GM23248 (cell line): Measurements from ENCODE around the gene LRRC7. TPM values are rescaled to one million over a fixed set of nuclear protein-coding genes. Genes with fewer than 3 reads are reported as not detected.

ENCODE experiments used
- DNase-seq: peaks from one replicate; pipeline ENCODE4 v3.0.0-alpha.2; 2015
- H2AFZ ChIP-seq: fragments of 200-600 bp; sonication (generic); 2 replicates; pipeline ENCODE4 v1.6.1; 2016; ENCODE audit warnings: antibody characterized with exemption
- H3F3A ChIP-seq: fragments of 200-600 bp; sonication (generic); 2 replicates; pipeline ENCODE4 v1.6.1; 2016; ENCODE audit warnings: mild to moderate bottlenecking, antibody characterized with exemption, mixed run types; ENCODE audit not compliant: insufficient read depth
- H3K27ac ChIP-seq: fragments of 200-600 bp; sonication (generic); 2 replicates; pipeline ENCODE4 v1.5.1; 2016; ENCODE audit warnings: mild to moderate bottlenecking
- H3K27me3 ChIP-seq: fragments of 200-600 bp; sonication (generic); replicated peaks from 2 replicates; pipeline ENCODE4 v1.6.1; 2016; ENCODE audit warnings: mild to moderate bottlenecking; ENCODE audit not compliant: insufficient read depth
- H3K36me3 ChIP-seq: fragments of 200-600 bp; sonication (generic); 2 replicates; pipeline ENCODE4 v1.6.1; 2016; ENCODE audit warnings: low read depth, mild to moderate bottlenecking
- H3K4me1 ChIP-seq: fragments of 200-600 bp; sonication (generic); 2 replicates; pipeline ENCODE4 v1.6.1; 2016; ENCODE audit warnings: mild to moderate bottlenecking; ENCODE audit not compliant: insufficient read depth
- H3K4me2 ChIP-seq: fragments of 200-600 bp; sonication (generic); one replicate; pipeline ENCODE4 v1.6.1; 2016; ENCODE audit warnings: mild to moderate bottlenecking; ENCODE audit not compliant: unreplicated experiment
- H3K4me3 ChIP-seq: fragments of 200-600 bp; sonication (generic); 2 replicates; pipeline ENCODE4 v1.5.1; 2016; ENCODE audit warnings: mild to moderate bottlenecking
- H3K79me2 ChIP-seq: fragments of 200-600 bp; sonication (generic); 2 replicates; pipeline ENCODE4 v1.6.1; 2016; ENCODE audit warnings: mild to moderate bottlenecking; ENCODE audit not compliant: insufficient read depth
- H3K9ac ChIP-seq: fragments of 200-600 bp; sonication (generic); 2 replicates; pipeline ENCODE4 v1.6.1; 2016; ENCODE audit warnings: mild to moderate bottlenecking
- H3K9me2 ChIP-seq: fragments of 200-600 bp; sonication (generic); 2 replicates; pipeline ENCODE4 v1.6.1; 2016; ENCODE audit warnings: mixed run types, mild to moderate bottlenecking, moderate library complexity; ENCODE audit not compliant: insufficient read depth
- H3K9me3 ChIP-seq: fragments of 200-600 bp; sonication (generic); one replicate; pipeline ENCODE4 v1.6.1; 2017; ENCODE audit warnings: low read depth
- H4K20me1 ChIP-seq: fragments of 200-600 bp; sonication (generic); 2 replicates; pipeline ENCODE4 v1.6.0; 2016; ENCODE audit not compliant: insufficient read depth
- EZH2 ChIP-seq: fragments of 200-600 bp; sonication (generic); IDR thresholded peaks from 2 replicates; pipeline ENCODE4 v1.6.1; 2018; ENCODE audit warnings: antibody characterized with exemption, mild to moderate bottlenecking; ENCODE audit not compliant: insufficient read depth, poor library complexity, severe bottlenecking
- EZH2phosphoT487 ChIP-seq: fragments of 200-600 bp; sonication (generic); IDR thresholded peaks from 2 replicates; pipeline ENCODE4 v1.6.1; 2018; ENCODE audit warnings: antibody characterized with exemption, moderate library complexity, mild to moderate bottlenecking, low read depth; ENCODE audit not compliant: insufficient read depth
- WGBS, 2 experiments: methylation state at CpG; one replicate each; pipeline ENCODE4 v1.1.6; 2015 to 2017; ENCODE audit warnings: low lambda C conversion rate in 2 of 2, low coverage in 1 of 2; ENCODE audit errors: missing lambda C conversion rate in 2 of 2; 5-methylcytosine and 5-hydroxymethylcytosine counted together
- in situ Hi-C: fragments of 300-500 bp; cut with MboI; formaldehyde crosslinking; loops from 2 replicates; pipeline ENCODE4 v1.15.0; 2020
- polyA plus RNA-seq: library from polyadenylated mRNA; unstranded; fragments of >200 nt; fragmentation: Nextera tagmentation; extraction: Ambion mirVana; gene quantifications from 2 replicates; pipeline ENCODE4 v1.2.1, GENCODE V29; 2016
- total RNA-seq: library from RNA; depleted of rRNA; stranded (reverse); fragments of >200 nt; shearing (Covaris generic); gene quantifications from 2 replicates; pipeline ENCODE4 v1.2.3, GENCODE V29; 2014

Gene LRRC7
- total and polyA plus RNA-seq, 2 experiments from 2014 or later, result 0.29 TPM; not detected in 1

GRCh38 chr1:69888657-69889056 is 320.9 kb downstream of the LRRC7 start:
- Histone ChIP-seq H3F3A (no peaks in the 10 kb centered on the region), H3K4me3 (no peak overlapping the region), H3K27me3 (no peaks in the 10 kb centered on the region), H3K4me2 (no peak overlapping the region), H3K79me2 (no peaks in the 10 kb centered on the region), H3K9ac (no peak overlapping the region), H3K36me3 (no peaks in the 10 kb centered on the region), H3K27ac (no peak overlapping the region), H3K4me1 (no peaks in the 10 kb centered on the region), H3K9me3 (no peaks in the 10 kb centered on the region), H4K20me1 (no peaks in the 10 kb centered on the region), H3K9me2 (no peaks in the 10 kb centered on the region), H2AFZ (no peak overlapping the region)
- in situ Hi-C loops, result no loop called here
- no peak for DNase-seq
- 27 to 36% methylated on average over 1 of the region's 1 CpG for WGBS, 2 experiments
- TF ChIP-seq EZH2phosphoT487, result no peak
- TF ChIP-seq EZH2, result no peak

- H3K4me1 ChIP-seq, result no peaks in the 10 kb centered on the region
- no peak overlapping the region for H3K4me3 ChIP-seq
- no peak overlapping the region for H3K27ac ChIP-seq
- H3K9ac ChIP-seq, result no peak overlapping the region
- no peaks in the 10 kb centered on the region for H3K27me3 ChIP-seq
- no peaks in the 10 kb centered on the region for H3K36me3 ChIP-seq
- H4K20me1 ChIP-seq, result no peaks in the 10 kb centered on the region
- in situ Hi-C loops, result no loop called here
- no peaks in the 10 kb centered on the region for H3K9me2 ChIP-seq
- H3K4me2 ChIP-seq, result no peak overlapping the region
- no peak overlapping the region for H2AFZ ChIP-seq
- TF ChIP-seq EZH2 (no peak), EZH2phosphoT487 (no peak)
- H3K9me3 ChIP-seq, result no peaks in the 10 kb centered on the region
- 48 to 64% methylated on average over 5 of the region's 5 CpGs for WGBS, 2 experiments
- H3F3A ChIP-seq, result no peaks in the 10 kb centered on the region
- no peak for DNase-seq
- H3K79me2 ChIP-seq, result no peaks in the 10 kb centered on the region
Observed at GRCh38 chr1:69898403-69898947, 330.8 kb downstream of the LRRC7 start.

- H3K4me2 ChIP-seq, result peak overlapping the region; percentile 42
- WGBS, 2 experiments, result 0% methylated on average over 1 of the region's 1 CpG
- in situ Hi-C loops, result no loop called here
- no peak overlapping the region for H2AFZ ChIP-seq
- no peak overlapping the region for H3K4me3 ChIP-seq
- no peaks in the 10 kb centered on the region for H3K27me3 ChIP-seq
- H3K9ac ChIP-seq, result no peak overlapping the region
- no peaks in the 10 kb centered on the region for H3K9me3 ChIP-seq
- no peaks in the 10 kb centered on the region for H3K36me3 ChIP-seq
- peaks cover 37% of the 10 kb centered on the region for H3K4me1 ChIP-seq
- H4K20me1 ChIP-seq, result no peaks in the 10 kb centered on the region
- DNase-seq, result peak; percentile 88
- H3K27ac ChIP-seq, result peak overlapping the region; percentile 56
- no peaks in the 10 kb centered on the region for H3K9me2 ChIP-seq
- H3K79me2 ChIP-seq, result no peaks in the 10 kb centered on the region
- peaks cover 23% of the 10 kb centered on the region for H3F3A ChIP-seq
- TF ChIP-seq EZH2phosphoT487 (no peak), EZH2 (no peak)
Observed at GRCh38 chr1:69911301-69911801, 343.6 kb downstream of the LRRC7 start.

GRCh38 chr1:69913977-69914376 is 346.3 kb downstream of the LRRC7 start:
- no peak overlapping the region; the same call in 1 of the 2 replicates for H3K27ac ChIP-seq
- peaks cover 23% of the 10 kb centered on the region for H3F3A ChIP-seq
- H3K4me2 ChIP-seq, result peak overlapping the region; percentile 26
- in situ Hi-C loops, result no loop called here
- no peak overlapping the region for H3K9ac ChIP-seq
- no peak for TF ChIP-seq EZH2phosphoT487
- no peaks in the 10 kb centered on the region for H4K20me1 ChIP-seq
- 0 to 11% methylated on average over 1 of the region's 1 CpG for WGBS, 2 experiments
- H3K27me3 ChIP-seq, result no peaks in the 10 kb centered on the region
- no peak overlapping the region for H2AFZ ChIP-seq
- no peaks in the 10 kb centered on the region for H3K9me2 ChIP-seq
- no peaks in the 10 kb centered on the region for H3K36me3 ChIP-seq
- no peaks in the 10 kb centered on the region for H3K79me2 ChIP-seq
- DNase-seq, result peak; percentile 69
- H3K4me3 ChIP-seq, result no peak overlapping the region
- no peaks in the 10 kb centered on the region for H3K9me3 ChIP-seq
- H3K4me1 ChIP-seq, result peaks cover 37% of the 10 kb centered on the region
